ENCODE measurements around the gene EVA1A. TPM values are rescaled to one million over a fixed set of nuclear protein-coding genes. Genes with fewer than 3 reads are reported as not detected.

EVA1A gene, protein sequence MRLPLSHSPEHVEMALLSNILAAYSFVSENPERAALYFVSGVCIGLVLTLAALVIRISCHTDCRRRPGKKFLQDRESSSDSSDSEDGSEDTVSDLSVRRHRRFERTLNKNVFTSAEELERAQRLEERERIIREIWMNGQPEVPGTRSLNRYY
- total RNA-seq (2022; extraction: Qiagen RNA extraction; ENCODE audit: low read depth), result 6.2 to 10.3 TPM (median 8.2 TPM) in 5 replicates

DNA sequence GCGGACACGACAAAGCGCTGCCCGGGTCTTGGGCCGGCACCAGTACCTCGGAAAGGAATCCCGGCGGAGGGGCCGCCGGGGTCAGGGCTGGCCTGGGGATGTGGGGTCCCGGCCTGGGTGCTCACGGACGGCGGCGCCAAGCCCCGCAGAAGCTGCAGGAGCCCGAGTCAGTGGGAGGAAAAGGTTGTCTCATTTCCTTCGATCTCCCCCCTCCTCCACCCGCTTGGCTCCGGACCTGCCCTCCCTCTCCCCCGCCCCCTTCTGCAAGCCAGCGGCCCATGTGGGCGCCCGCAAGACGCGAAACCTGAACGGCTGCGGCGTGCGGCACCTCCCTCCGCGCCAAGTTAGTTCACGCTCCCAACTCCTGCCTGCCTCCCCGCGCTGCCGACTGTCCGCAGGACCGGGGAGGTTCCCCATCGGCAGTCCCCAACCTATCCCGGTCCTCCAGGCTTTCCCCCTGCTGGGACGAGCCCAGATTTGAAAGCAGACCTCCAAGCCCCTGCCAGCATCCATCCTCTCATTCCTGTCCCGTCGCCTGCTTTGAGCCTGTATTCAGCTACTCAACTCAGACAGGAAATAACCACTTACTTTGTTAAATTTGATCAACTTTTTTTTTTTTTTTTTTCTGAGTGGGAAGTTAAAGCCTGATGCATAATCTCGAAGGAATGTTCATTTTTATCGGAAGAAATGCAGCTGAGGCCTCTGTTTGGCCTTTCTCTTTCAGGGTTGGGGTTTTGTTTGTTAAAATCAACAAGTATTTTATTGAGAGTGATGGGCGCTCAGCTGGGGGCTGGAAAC lies at the start of gene EVA1A:
Gene EVA1A (minus strand): TSS at position 172 of the 798 bp plus-strand sequence. CDS start 42,799 bp downstream, outside the sequence.

Other genes starting within 250 kb of the EVA1A start
- 66.0 to 80.3 TPM (median 73.3 TPM) in 5 replicates for gene MRPL19, start 85.8 kb upstream of the EVA1A start, total RNA-seq (2022; extraction: Qiagen RNA extraction; ENCODE audit: low read depth)
- 11.8 to 22.7 TPM (median 17.2 TPM) in 5 replicates for gene GCFC2, start 150.0 kb upstream of the EVA1A start, total RNA-seq (2022; extraction: Qiagen RNA extraction; ENCODE audit: low read depth)

All from A549 treated with ZK216348 at 1 μM for 4 hours (cell line).